Smooth muscle cell of trachea (primary cell): Measurements from ENCODE around the gene ASTN1. TPM values are rescaled to one million over a fixed set of nuclear protein-coding genes. Genes with fewer than 3 reads are reported as not detected.

Experiments
- total RNA-seq: library from RNA; depleted of rRNA; stranded (reverse); fragments of >200 nt; gene quantifications from 2 replicates; pipeline ENCODE4 v1.2.1, GENCODE V29; 2014

Gene ASTN1
- total RNA-seq = under 0.01 and 0.17 TPM in 2 replicates

GRCh38 chr1:177164380-177165068, at the start of gene ASTN1:
ASTN1 (minus strand) TSS chr1:177164712; CDS start chr1:177164676, 36 bp downstream.

GRCh38 chr1:177170756-177171535, 6.4 kb upstream of the ASTN1 start, which contains the start of gene BRINP2:
BRINP2 (plus strand) TSS chr1:177170958; CDS start chr1:177229877, 58,919 bp downstream.

Other genes starting within 250 kb of the ASTN1 start
- gene BRINP2, start 6.2 kb upstream of the ASTN1 start, total RNA-seq = under 0.01 TPM in 1 of 2 replicates, not detected in the other